GM18520 (cell line): ENCODE results near the gene STXBP5.

Experiments
- ATAC-seq: cut with Tn5 transposase; IDR thresholded peaks from one replicate; pipeline ENCODE4 v1.9.1; 2021; ENCODE audit not compliant: unreplicated experiment

Gene STXBP5

GRCh38 chr6:147204060-147204785 is at the start of gene STXBP5:
Gene STXBP5 (plus strand): TSS chr6:147204417. CDS start chr6:147204533, 116 bp downstream.
- peak; percentile 21 for ATAC-seq

- ATAC-seq = no peak
These were observed 49.8 kb upstream of the STXBP5 start for GRCh38 chr6:147154454-147154853.

- ATAC-seq = no peak
These were observed 48.0 kb upstream of the STXBP5 start for GRCh38 chr6:147156218-147156617.

GRCh38 chr6:147156799-147157382 is 47.3 kb upstream of the STXBP5 start:
- no peak for ATAC-seq

GRCh38 chr6:147157930-147158329 is 46.3 kb upstream of the STXBP5 start:
- no peak for ATAC-seq

GRCh38 chr6:147158881-147159280 is 45.3 kb upstream of the STXBP5 start:
- no peak for ATAC-seq

- no peak for ATAC-seq
These were observed 44.5 kb upstream of the STXBP5 start for GRCh38 chr6:147159536-147160374.

GRCh38 chr6:147160593-147160992 is 43.6 kb upstream of the STXBP5 start:
- no peak for ATAC-seq

- no peak for ATAC-seq
These were observed 42.8 kb upstream of the STXBP5 start for GRCh38 chr6:147161253-147161973.

- no peak for ATAC-seq
These were observed 42.2 kb upstream of the STXBP5 start for GRCh38 chr6:147161974-147162495.

GRCh38 chr6:147164761-147165160 is 39.5 kb upstream of the STXBP5 start:
- no peak for ATAC-seq

- ATAC-seq = no peak
These were observed 37.8 kb upstream of the STXBP5 start for GRCh38 chr6:147166360-147166944.

- no peak for ATAC-seq
These were observed 37.2 kb upstream of the STXBP5 start for GRCh38 chr6:147166992-147167391.

- no peak for ATAC-seq
These were observed 36.4 kb upstream of the STXBP5 start for GRCh38 chr6:147167576-147168461.

- no peak for ATAC-seq
These were observed 34.7 kb upstream of the STXBP5 start for GRCh38 chr6:147169529-147169928.

- ATAC-seq = no peak
These were observed 33.9 kb upstream of the STXBP5 start for GRCh38 chr6:147170269-147170668.

GRCh38 chr6:147173140-147173539 is 31.1 kb upstream of the STXBP5 start:
- no peak for ATAC-seq

GRCh38 chr6:147173675-147174308 is 30.4 kb upstream of the STXBP5 start:
- ATAC-seq = no peak

GRCh38 chr6:147176795-147177194 is 27.4 kb upstream of the STXBP5 start:
- ATAC-seq = no peak
